HG03457 (cell line): ENCODE results near the gene GSC2.
A peak's percentile ranks its signal among the peaks of the same experiment; 100 is the strongest.

ENCODE experiments used
- ATAC-seq: cut with Tn5 transposase; IDR thresholded peaks from one replicate; pipeline ENCODE4 v1.9.1; 2021; ENCODE audit warnings: moderate number of reproducible peaks; ENCODE audit not compliant: unreplicated experiment

The GSC2 gene

GRCh38 chr22:19149991-19150390 is at the start of gene GSC2:
TSS of gene GSC2 (minus strand) at chr22:19150292. CDS start at chr22:19150283, 9 bp downstream.
- ATAC-seq, result no peak

DNA sequence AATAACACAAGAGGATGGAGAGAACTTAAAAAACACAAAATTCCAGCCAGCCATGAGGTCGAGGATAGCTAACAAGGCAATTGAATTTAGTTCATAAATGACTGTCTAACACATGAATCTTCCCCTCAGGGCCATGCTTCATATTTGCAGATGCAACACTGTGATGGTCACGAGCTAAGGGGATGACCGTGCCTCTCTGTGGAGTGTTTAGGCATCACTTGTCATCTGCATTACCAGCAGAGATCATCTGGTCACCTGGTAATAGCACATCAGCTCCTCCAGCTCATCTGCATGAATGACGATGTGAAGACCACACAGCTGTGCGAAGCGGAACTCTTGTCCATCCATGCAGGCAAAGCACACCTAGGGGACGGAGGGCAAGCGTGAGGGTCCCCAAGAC is 49.4 kb upstream of the GSC2 start:
- no peak for ATAC-seq

DNA sequence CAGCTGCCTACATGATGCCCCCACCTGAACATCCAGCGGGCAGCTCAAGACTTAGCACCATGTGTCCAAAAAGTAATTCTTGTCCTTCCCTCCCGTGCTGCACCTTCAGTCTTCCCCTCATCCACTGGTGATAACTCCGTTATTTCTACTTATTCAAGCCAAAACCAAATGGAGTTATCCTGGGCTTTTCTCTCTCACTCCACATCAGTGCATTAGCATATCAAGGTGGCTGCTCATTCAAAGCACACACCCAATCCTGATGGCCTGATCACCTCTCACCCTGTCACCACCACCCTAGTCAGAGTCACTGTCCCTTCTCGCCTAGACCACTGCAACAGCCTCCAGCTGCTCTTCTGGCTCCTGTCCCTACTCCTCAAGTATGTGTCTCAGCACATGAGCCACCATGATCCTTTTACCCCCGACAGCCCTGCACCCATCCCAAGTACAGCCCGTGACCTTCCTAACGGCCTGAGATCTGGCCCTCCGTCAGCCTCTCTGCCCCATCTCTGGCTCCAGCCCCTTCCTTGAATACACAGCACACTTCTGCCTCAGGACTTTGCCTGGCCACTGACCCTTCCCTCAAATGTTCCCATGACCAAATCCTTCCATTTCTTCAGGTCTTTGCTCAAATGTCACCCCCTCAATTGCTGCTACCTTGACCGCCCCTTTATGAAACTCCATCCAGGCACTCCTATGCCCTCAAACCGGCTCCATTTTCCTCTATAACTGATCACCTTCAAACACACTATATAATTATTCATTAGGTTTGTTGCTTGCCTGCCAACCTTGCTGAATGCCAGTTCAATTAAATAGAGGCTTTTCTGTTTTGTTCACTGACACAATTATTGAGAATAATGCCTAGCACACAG is 48.1 kb upstream of the GSC2 start:
- no peak for ATAC-seq

GRCh38 chr22:19196841-19197612 is 46.9 kb upstream of the GSC2 start:
- ATAC-seq, result no peak

DNA sequence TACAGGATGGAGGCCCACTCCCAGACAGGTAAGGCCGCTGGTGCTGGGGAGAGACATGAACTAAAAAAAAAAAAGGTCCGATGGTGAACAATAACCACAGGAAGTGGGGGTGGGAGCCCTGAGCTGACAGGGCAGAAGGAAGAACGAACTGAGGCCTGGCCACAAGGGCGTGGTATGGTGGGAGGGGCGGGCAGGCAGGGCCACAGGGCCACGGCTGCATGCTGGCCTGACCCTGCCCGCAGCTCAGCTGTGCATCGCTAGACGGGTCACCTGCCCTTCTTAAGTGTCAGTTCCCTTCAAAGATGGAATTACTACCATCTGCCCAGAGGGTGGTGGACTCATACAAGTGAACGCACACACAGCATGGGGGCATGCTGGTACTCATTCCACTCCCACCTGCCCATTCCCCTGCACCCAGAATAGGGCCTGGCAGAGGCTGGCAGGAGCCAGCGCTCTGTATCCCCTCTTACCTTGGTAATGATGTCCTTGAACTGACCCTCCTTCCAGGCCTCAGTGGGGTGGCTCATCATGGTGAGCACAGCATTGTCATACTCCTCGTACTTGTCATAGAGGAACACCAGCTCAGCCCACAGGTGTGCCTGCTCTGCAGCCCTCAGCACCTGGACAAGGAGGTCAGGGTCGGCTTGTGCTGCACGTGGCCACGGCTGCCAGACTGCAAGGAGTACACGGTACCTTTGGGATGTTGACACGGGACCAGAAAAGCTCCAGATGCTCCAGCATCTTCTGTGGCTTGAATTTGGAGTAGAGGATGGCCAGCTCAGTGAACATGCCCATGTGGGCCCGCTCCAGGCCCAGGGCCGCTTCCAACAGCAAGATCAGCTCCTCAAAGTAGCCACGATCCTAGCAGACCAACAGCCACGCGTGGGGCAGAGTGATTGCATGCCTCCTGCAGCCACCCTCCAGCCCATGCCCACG is 46.0 kb upstream of the GSC2 start:
- no peak for ATAC-seq

DNA sequence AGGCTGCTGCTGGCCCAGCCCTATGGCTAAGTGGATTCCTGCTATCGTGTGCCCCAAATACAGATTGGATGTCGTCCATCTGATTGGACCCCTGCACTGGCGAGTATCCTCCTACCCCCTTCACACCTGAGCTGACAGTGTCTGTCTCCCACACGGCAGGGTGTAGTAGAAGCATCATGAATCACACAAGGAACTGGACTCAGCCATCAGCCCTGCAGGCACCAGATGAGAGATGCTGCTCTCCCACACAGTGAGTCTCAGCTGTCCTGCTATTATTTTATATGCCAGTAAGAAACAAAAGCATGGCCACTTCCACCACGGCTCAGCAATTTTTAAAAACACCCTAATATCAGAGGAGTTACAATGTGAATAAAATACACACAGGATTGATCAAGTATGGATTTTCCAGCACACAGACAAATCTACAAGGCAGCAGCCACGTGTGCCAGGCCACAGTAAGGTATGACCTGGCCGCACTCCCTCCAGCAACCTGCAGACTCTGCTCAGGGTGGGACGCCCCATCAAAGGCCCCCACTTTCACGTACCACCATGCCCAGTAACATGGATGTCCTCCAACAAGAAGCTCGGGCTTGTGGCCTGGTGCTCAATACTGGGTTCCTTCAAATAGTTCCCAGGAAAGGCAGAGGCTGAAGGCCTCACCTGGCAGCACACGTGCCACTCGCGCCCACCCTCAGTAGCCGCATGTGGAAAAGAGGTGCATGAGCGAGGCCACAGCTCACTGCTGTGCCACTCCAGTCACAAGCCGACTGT is 44.9 kb upstream of the GSC2 start:
- no peak for ATAC-seq

- no peak for ATAC-seq
These were observed 43.8 kb upstream of the GSC2 start for GRCh38 chr22:19193879-19194278.

GRCh38 chr22:19187716-19188563 is 37.8 kb upstream of the GSC2 start:
- ATAC-seq, result no peak

DNA sequence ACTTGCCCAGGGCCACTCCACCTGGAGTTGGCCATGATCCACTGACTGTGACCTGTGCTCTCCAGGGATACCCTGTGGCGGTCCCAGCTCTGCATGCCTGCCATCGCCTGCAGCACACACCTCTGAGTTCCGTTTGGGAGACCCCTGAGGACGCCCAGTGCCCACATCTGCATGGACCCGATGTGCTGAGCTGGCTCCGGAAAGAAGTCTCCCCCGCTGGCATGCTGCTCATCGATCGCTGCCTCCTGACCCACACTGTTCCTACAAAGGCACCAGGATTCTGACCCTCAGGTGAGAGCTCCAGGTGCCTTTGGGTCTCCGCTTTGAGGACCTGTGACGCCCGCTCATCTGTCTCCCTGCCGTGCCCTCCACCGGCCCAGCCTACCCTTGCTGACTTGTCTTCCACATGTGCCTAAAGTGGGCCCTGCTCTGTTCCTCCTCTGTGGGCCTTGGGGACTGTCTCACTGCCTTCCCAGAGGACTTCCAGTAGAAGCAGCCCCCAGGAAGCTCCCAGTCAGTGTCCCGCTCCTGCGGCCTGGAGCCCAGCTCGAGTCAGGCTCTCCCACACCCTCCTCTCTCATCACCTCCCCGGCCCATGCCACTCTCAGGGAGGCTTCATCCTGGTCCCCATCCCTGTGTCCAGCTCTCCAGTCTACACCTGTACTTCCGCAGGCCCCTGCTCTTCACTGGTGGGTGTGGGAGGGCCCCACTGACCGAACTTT is 34.3 kb upstream of the GSC2 start:
- no peak for ATAC-seq

- ATAC-seq, result no peak
These were observed 33.1 kb upstream of the GSC2 start for GRCh38 chr22:19183216-19183615.

- no peak for ATAC-seq
These were observed 32.5 kb upstream of the GSC2 start for GRCh38 chr22:19182472-19183157.

- ATAC-seq, result no peak
These were observed 31.8 kb upstream of the GSC2 start for GRCh38 chr22:19181786-19182471.

DNA sequence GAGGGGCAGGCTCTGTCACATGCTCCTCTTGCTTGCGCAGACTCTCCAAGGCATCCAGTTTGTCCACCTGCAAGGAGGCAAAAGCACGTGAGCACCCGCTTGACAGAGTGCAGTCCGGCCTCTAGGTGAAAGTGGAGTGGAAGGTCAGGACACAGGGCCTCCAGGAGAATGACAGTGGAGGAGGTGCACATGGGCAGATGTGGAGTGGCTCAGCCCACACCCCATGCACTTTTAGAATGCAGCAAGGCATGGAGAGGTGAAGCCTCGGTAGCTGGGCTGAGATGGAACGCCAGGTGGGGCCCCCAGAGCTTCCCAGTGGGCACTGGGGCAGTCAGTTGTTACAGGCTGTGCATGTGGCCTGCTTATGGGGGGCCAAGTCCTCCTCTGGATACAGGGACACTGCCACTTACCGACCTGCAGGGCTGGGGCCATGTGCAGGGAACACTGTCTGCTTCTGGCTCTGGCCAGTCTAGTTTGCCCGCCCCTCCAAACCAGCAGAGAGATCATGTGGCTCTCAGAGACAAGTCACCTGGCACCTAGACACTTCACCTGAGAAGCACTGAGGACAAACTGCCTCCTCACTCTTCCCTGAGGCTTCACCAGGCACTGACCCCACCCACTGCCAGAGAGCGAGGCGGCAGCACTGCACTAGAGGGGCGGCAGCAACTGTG is 30.8 kb upstream of the GSC2 start:
- ATAC-seq, result no peak

- no peak for ATAC-seq
These were observed 30.1 kb upstream of the GSC2 start for GRCh38 chr22:19180234-19180633.

DNA sequence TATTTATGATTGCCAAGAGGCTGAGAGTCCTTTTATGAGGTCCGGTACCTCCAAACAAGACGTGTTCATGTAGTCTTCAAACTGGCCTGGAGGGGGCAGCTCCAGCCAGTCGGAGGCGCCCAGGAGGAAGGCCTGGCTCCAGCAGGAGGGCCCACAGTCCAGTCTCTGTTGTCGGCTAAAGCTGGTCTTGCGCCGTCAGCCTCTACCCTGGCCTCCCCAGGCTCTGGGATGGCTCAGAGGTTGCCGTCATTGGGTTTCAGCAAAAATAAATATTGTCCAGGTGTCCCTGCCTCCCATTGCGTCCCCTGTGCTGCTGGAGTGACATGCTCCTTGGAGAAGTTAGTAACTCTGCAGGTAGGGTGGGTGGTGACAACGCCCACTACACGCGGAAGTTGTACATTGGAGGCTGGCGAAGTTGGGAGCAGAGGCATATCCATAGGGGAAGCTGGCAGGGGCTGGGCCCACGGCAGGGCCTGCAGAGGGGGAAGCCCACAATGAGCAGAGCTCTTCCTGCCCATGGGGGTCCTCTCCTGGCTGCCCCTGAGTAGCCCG is 29.5 kb upstream of the GSC2 start:
- ATAC-seq, result no peak

- ATAC-seq, result peak; percentile 46
These were observed 28.8 kb upstream of the GSC2 start, which contains the start of gene SLC25A1 for GRCh38 chr22:19178657-19179496. TSS of gene SLC25A1 (minus strand) at chr22:19178736. CDS start at chr22:19178673, 63 bp downstream.
